ENCODE results near the gene NPLOC4. TPM values are rescaled to one million over a fixed set of nuclear protein-coding genes. Genes with fewer than 3 reads are reported as not detected.

Gene NPLOC4
- polyA plus RNA-seq, 1 of the 3 experiments (the other 2 are of a cell fraction), result 88.6 TPM

DNA sequence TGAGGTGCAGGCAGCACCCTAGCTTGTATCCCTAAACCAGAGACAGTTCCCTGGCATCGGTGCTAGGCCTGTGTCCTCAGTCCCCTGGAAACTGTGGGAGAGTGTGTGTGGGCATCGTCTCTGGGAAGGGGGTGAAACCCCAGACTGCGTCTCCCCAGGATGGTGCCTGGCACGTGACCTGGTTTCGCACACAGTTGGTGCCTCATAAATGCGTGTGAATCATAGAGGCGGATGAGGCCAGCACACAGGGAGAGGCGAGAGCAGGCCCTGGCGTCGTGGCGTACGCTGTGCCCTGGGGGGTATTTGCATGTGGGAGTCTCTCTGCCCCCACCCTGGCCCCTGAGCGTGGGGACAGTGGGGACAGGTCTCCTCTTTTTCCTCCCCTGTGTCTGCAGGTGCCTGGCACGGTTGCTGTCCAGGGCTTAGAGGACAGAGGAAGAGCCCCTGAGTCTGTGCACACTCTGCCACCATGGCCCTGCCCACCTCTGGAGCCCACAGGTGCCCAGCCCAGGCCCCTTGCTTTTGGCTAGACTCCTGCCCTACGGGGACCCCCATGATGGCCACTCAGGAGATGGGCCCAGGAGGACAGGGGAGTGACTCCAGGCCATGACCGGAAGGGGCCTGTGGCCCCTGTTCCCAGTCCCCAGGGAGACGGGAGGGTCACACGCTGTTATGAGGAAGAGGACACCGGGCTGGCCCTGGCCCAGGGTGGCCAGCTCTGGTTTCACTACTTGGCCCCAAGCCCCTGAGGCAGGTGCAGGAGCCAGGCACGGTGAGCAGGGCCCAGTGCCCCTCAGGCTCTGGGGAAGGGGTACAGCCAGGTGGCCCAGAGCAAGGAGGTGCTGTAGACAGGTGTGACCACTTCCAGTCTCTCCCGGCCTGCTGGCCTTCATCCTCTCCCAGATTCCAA, 110.0 kb downstream of the NPLOC4 start:
- Histone ChIP-seq H3K4me2 (no peak overlapping the region), H3K9me3 (no peaks in the 10 kb centered on the region), H3K79me2 (ENCODE audit: insufficient read depth) (no peaks in the 10 kb centered on the region; the same call in 1 of the 2 replicates), H3F3A (replicated peaks; ENCODE audit: insufficient read depth) (peaks cover 12% of the 10 kb centered on the region), H3K4me1 (ENCODE audit: control insufficient read depth in 1 of 2, insufficient read depth in 2 of 2, low read depth in 1 of 2, low read length in 1 of 2) (peaks cover 0 to 16% of the 10 kb centered on the region in 2 experiments; a peak in 1 of 4 replicates), H2AFZ (ENCODE audit: low read depth) (no peak overlapping the region), H3K27me3 (ENCODE audit: insufficient read depth) (no peaks in the 10 kb centered on the region), H3K9me2 (no peaks in the 10 kb centered on the region), H3K9ac (no peak overlapping the region), H3K36me3 (replicated peaks in 1 of 2; ENCODE audit: control insufficient read depth in 1 of 2, insufficient read depth in 2 of 2, low read length in 1 of 2) (no peaks in the 10 kb centered on the region), H3K4me3 (ENCODE audit: low read depth in 2 of 2, low read length in 1 of 2) (no peak overlapping the region), H4K20me1 (ENCODE audit: insufficient read depth) (peaks cover 16% of the 10 kb centered on the region), H3K27ac (ENCODE audit: low read depth in 2 of 2, low read length in 1 of 2) (no peak overlapping the region)
- ChIA-PET POLR2A (interaction anchor here (0.6 to 1.7 kb wide), 2 partner anchors 9 to 345 kb away, joined by 3 to 4 read pairs; no protein-coding TSS in a partner anchor), CTCF (interaction anchor here (1.2 to 1.3 kb wide), 2 partner anchors 11 to 274 kb away, joined by 3 read pairs; no protein-coding TSS in a partner anchor)
- WGBS (ENCODE audit: low lambda C conversion rate), result 90% methylated on average over 15 of the region's 21 CpGs
- no peak for DNase-seq
- no peak for TF ChIP-seq FOXM1 (IDR thresholded peaks at IDR 0.05; ENCODE audit: low read depth)

DNA sequence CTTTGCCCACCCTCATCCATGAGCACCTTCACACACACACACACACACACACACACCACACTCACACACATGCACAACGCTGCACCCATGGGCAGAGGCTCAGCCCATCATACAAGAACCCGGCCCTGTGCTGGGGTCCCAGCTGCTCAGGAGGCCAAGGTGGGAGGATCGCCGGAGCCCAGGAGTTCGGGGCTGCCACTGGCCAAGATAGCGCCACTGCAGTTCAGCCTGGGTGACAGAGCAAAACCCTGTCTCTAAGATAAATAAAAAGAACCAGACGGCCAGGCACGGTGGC, 112.1 kb downstream of the NPLOC4 start:
- Histone ChIP-seq H3K79me2 (ENCODE audit: insufficient read depth) (peaks cover 15% of the 10 kb centered on the region; the same call in 1 of the 2 replicates), H2AFZ (ENCODE audit: low read depth) (no peak overlapping the region), H3K9me3 (no peaks in the 10 kb centered on the region), H3K4me3 (ENCODE audit: low read depth in 2 of 2, low read length in 1 of 2) (no peak overlapping the region), H3K4me1 (ENCODE audit: control insufficient read depth in 1 of 2, insufficient read depth in 2 of 2, low read depth in 1 of 2, low read length in 1 of 2) (peaks cover 0 to 16% of the 10 kb centered on the region in 2 experiments; a peak in 1 of 4 replicates), H3K27ac (ENCODE audit: low read depth in 2 of 2, low read length in 1 of 2) (no peak overlapping the region), H3F3A (replicated peaks; ENCODE audit: insufficient read depth) (peaks cover 29% of the 10 kb centered on the region), H4K20me1 (ENCODE audit: insufficient read depth) (peaks cover 37% of the 10 kb centered on the region), H3K4me2 (no peak overlapping the region), H3K9ac (no peak overlapping the region), H3K27me3 (ENCODE audit: insufficient read depth) (no peaks in the 10 kb centered on the region), H3K9me2 (no peaks in the 10 kb centered on the region), H3K36me3 (replicated peaks in 1 of 2; ENCODE audit: control insufficient read depth in 1 of 2, insufficient read depth in 2 of 2, low read length in 1 of 2) (no peaks in the 10 kb centered on the region)
- ChIA-PET CTCF (no interaction called here), POLR2A (no interaction called here)
- 95% methylated on average over 8 of the region's 8 CpGs for WGBS (ENCODE audit: low lambda C conversion rate)
- no peak for DNase-seq
- TF ChIP-seq MXI1 (IDR thresholded peaks at IDR 0.05; ENCODE audit: low read depth, low read length) (no peak), USF1 (IDR thresholded peaks at IDR 0.05; ENCODE audit: borderline replicate concordance, low read depth) (no peak), TEAD4 (IDR thresholded peaks at IDR 0.05; ENCODE audit: borderline replicate concordance, insufficient read depth) (no peak), GATA2 (CRISPR knock-in tag; IDR thresholded peaks at IDR 0.05) (no peak), SMC3 (IDR thresholded peaks at IDR 0.05; ENCODE audit: low read depth, low read length) (no peak), MAX (IDR thresholded peaks at IDR 0.05; ENCODE audit: low read depth) (no peak), FOSL2 (IDR thresholded peaks at IDR 0.05; ENCODE audit: borderline replicate concordance, low read depth) (no peak), MEF2A (IDR thresholded peaks at IDR 0.05; ENCODE audit: borderline replicate concordance, low read depth) (no peak)
- TF ChIP-seq, protein P1, sequence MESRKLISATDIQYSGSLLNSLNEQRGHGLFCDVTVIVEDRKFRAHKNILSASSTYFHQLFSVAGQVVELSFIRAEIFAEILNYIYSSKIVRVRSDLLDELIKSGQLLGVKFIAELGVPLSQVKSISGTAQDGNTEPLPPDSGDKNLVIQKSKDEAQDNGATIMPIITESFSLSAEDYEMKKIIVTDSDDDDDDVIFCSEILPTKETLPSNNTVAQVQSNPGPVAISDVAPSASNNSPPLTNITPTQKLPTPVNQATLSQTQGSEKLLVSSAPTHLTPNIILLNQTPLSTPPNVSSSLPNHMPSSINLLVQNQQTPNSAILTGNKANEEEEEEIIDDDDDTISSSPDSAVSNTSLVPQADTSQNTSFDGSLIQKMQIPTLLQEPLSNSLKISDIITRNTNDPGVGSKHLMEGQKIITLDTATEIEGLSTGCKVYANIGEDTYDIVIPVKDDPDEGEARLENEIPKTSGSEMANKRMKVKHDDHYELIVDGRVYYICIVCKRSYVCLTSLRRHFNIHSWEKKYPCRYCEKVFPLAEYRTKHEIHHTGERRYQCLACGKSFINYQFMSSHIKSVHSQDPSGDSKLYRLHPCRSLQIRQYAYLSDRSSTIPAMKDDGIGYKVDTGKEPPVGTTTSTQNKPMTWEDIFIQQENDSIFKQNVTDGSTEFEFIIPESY (IDR thresholded peaks at IDR 0.05; ENCODE audit: borderline replicate concordance, low read depth), result no peak

Data from SK-N-SH (cell line).